ENCODE measurements around the gene GAB1.

GAB1 gene

DNA sequence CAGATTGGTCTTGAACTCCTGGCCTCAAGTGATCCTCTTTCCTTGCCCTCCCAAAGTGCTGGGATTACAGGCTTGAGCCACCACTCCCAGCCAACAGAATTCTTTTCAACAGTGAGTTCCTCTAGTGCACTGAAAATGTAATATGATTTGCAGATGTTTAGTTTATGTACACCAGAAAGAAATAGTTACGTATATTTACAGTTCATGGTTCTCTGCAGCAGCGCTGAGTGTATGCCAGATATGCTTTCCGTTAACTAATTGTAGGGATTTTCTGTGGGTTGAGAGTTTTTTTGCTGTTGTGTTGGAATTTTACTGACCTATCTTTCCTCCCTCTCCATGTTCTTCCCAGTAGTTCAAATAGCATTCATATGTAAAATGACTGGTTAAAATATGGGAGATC is 44.0 kb downstream of the GAB1 start:
- DNase-seq (ENCODE audit: extremely low read depth, low read depth): no peak
- TF ChIP-seq, protein P1, sequence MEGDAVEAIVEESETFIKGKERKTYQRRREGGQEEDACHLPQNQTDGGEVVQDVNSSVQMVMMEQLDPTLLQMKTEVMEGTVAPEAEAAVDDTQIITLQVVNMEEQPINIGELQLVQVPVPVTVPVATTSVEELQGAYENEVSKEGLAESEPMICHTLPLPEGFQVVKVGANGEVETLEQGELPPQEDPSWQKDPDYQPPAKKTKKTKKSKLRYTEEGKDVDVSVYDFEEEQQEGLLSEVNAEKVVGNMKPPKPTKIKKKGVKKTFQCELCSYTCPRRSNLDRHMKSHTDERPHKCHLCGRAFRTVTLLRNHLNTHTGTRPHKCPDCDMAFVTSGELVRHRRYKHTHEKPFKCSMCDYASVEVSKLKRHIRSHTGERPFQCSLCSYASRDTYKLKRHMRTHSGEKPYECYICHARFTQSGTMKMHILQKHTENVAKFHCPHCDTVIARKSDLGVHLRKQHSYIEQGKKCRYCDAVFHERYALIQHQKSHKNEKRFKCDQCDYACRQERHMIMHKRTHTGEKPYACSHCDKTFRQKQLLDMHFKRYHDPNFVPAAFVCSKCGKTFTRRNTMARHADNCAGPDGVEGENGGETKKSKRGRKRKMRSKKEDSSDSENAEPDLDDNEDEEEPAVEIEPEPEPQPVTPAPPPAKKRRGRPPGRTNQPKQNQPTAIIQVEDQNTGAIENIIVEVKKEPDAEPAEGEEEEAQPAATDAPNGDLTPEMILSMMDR (IDR thresholded peaks at IDR 0.05; ENCODE audit: low read depth, low read length): no peak

DNA sequence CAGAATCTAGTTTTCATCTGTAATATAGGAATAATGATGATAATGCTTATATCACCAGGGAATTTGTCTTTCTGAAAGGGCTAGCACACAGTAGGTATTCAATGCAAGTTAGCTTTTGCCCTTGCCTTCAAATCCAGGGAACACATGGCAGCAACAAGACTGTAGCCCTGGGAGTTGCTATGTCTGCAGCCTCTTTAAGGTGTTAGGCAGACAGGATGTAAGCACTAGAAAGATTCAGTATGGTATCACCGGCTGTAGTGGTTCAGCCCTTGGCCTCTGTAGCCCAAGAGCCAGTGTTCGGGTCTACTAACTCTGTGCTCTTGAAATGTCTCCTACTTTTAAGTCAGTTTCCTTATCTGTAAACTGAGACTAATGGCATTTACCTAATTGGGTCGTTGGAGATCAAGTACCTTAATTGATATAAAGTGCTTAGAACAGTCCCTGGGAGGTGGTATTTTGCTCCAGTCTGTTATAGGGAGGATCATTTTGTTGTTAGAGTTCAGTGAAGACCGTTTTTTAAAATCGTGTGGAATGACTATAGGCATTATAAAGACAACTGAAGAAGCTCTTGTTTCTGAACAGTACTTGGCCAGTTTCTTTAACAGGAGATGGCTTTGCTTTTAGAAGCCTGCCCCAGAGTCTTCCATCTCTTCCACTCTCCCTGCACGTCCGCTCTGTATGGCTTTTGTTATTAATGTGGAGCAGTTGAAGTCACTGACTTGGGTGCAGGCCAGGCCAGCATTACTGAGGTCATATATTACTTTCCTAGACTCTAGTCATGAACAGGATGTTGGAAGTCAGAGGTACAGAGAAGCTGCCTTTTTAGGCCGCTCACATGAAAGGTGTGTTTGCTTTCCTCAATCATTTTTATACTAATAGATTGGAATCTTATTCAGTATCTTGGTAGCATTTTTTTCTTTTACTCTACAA is 44.8 kb downstream of the GAB1 start:
- TF ChIP-seq, protein P1 (IDR thresholded peaks at IDR 0.05; ENCODE audit: low read depth, low read length): no peak
- no peak for DNase-seq (ENCODE audit: extremely low read depth, low read depth)

GRCh38 chr4:143382596-143382995 is 45.9 kb downstream of the GAB1 start:
- no peak for DNase-seq (ENCODE audit: extremely low read depth, low read depth)
- TF ChIP-seq, protein P1 (IDR thresholded peaks at IDR 0.05; ENCODE audit: low read depth, low read length): no peak

GRCh38 chr4:143383005-143383574 is 46.4 kb downstream of the GAB1 start:
- DNase-seq (ENCODE audit: extremely low read depth, low read depth): no peak
- TF ChIP-seq, protein P1 (IDR thresholded peaks at IDR 0.05; ENCODE audit: low read depth, low read length): no peak

GRCh38 chr4:143384381-143384994 is 47.8 kb downstream of the GAB1 start:
- TF ChIP-seq, protein P1 (IDR thresholded peaks at IDR 0.05; ENCODE audit: low read depth, low read length): no peak

GRCh38 chr4:143386812-143387211 is 50.1 kb downstream of the GAB1 start:
- TF ChIP-seq, protein P1 (IDR thresholded peaks at IDR 0.05; ENCODE audit: low read depth, low read length): no peak

More at GRCh38 chr4:143384381-143384994, 47.8 kb downstream of the GAB1 start:
- no peak for DNase-seq (ENCODE audit: extremely low read depth, low read depth)

More at GRCh38 chr4:143386812-143387211, 50.1 kb downstream of the GAB1 start:
- DNase-seq (ENCODE audit: extremely low read depth, low read depth): no peak

Measured in AG09319 (cell line).